Activated gamma-delta T cell treated with Interleukin-2 at 50 U/mL for 16 hours (primary cell): ENCODE measurements around the gene NXPE1.
"Not testable (repeated sequence)": the region's sequence is repeated elsewhere in the genome, so short reads cannot be mapped to it uniquely, and the experiment has no call there.

Source experiments
- DNase-seq: peaks from one replicate; pipeline ENCODE4 v3.0.0-alpha.2; 2020

The NXPE1 gene

DNA sequence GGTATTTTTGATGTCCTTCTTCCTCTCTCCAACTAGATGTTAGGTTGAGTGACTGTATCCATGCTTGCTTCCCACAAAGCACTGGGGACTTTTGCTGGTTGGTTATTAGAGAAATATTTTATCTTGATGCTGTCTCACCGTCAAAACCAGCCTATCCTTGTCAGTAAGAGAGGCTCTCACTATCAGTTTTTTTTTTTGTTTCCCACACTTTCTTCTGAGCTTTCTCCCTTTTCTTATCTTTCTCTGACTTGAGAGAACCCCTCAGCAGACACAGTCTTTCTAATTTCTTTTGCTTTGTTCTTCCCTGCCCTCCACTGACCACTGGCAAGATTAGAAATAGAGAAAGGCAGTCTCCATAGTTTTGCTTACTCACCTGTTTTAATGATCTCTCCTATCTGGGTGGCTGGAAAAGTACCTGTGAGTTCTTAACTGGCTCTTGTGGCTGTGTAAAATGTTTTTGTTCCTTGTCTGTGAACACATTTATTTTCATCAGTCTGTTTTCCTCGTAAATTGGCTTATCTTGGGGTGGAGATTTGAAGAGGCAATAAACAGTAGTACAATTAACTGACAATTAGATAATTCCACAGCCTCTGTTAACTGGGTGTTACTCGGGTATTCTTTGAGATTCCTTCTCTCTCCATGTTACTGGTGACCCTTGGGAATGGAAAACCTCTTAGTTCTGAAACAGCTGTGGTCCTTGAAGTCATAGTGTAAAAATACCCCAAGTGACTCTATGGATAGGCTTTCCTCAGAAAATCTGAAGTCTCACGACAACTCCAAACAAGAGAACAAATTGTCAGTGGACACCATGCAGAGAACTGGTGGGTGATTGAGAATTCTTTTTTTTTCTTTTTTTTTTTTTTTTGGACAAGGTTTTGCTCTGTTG is at the start of gene NXPE1:
TSS of gene NXPE1 (minus strand) at position 457 of the 886 bp plus-strand sequence. CDS start 8,680 bp downstream, outside the sequence.
- DNase-seq, result no peak

- DNase-seq, result no peak
These were observed 49.7 kb upstream of the NXPE1 start for GRCh38 chr11:114609429-114609828.

DNA sequence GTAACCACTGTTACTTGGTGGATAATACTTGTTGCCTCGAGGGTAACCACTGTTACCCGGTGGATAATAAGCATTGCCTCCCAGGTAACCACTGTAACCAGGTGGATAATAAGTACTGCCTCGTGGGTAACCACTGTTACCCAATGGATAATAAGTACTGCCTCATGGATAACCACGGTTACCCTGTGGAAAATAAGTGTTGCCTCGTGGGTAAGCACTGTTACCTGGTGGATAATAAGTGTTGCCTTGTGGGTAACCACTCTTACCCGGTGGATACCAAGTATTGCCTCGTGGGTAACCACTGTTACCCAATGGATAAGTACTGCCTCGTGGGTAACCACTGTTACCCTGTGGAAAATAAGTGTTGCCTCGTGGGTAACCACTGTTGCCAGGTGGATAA is 48.9 kb upstream of the NXPE1 start:
- not testable (repeated sequence) for DNase-seq

DNA sequence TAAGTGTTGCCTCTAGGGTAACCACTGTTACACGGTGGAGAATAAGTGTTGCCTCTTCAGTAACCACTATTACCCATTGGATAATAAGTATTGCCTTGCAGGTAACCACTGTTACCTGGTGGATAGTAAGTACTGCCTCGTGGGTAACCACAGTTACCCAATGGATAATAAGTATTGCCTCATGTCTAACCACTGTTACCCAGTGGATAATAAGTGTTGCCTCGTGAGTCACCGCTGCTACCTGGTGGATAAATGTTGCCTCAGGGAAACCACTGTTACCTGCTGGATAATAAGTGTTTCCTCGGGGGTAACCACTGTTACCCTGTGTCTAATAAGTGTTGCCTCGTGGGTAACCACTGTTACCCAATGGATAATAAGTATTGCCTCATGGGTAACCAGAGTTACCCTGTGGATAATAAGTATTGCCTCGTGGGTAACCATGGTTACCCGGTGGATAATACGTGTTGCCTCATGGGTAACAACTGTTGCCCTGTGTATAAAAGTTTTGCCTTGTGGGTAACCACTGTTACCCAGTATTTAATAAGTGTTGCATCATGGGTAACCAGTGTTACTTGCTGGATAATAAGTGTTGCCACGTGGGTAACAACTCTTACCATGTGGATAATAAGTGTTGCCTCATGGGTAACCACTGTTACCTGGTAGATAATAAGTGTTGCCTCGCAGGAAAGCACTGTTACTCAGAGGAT is 48.2 kb upstream of the NXPE1 start:
- no peak for DNase-seq

DNA sequence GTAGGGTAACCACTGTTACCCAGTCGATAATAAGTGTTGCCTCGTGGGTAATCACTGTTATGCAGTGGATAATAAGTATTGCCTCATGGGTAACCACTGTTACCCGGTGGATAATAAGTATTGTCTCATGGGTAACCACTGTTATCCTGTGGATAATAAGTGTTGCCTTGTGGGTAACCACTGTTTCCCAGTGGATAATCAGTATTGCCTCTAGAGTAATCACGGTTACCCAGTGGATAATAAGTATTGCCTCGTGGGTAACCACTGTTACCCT is 47.1 kb upstream of the NXPE1 start:
- DNase-seq, result not testable (repeated sequence)

DNA sequence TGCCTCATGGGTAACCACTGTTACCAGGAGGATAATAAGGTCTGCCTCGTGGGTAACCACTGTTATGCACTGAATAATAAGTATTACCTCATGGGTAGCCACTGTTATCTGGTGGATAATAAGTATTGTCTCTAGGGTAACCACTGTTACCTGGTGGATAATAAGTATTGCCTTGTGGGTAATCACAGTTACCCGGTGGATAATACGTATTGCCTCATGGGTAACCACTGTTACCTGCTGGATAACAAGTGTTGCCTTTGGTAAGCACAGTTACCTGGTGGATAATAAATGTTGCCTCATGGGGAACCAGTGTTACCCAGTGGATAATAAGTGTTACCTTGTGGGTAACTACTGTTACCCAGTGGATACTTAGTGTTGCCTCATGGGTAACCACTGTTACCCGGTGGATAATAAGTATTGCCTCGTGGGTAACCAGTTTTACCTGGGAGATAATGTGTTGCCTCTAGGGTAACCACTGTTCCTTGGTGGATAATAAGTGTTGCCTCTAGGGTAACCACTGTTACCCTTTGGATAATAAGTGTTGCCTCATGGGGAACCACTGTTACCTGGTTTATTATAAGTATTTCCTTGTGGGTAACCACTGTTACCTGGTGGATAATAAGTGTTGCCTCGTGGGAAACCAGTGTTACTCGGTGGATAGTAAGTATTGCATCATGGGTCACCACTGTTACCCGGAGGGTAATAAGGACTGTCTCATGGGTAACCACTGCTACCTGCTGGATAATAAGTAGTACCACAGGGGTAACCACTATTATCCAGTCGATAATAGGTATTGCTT is 46.5 kb upstream of the NXPE1 start:
- DNase-seq, result no peak

GRCh38 chr11:114605370-114605769 is 45.7 kb upstream of the NXPE1 start:
- no peak for DNase-seq

DNA sequence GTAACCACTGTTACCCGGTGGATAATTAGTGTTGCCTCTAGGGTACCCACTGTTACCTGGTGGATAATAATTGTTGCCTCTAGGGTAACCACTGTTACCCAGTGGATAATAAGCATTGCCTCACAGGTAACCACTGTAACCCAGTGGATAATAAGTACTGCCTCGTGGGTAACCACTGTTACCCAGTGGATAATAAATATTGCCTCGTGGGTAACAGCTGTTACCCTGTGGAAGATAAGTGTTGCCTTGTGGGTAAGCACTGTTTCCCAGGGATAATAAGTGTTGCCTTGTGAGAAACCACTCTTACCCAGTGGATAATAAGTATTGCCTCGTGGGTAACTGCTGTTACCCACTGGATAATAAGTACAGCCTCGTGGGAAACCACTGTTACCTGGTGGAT is 45.2 kb upstream of the NXPE1 start:
- DNase-seq, result no peak

DNA sequence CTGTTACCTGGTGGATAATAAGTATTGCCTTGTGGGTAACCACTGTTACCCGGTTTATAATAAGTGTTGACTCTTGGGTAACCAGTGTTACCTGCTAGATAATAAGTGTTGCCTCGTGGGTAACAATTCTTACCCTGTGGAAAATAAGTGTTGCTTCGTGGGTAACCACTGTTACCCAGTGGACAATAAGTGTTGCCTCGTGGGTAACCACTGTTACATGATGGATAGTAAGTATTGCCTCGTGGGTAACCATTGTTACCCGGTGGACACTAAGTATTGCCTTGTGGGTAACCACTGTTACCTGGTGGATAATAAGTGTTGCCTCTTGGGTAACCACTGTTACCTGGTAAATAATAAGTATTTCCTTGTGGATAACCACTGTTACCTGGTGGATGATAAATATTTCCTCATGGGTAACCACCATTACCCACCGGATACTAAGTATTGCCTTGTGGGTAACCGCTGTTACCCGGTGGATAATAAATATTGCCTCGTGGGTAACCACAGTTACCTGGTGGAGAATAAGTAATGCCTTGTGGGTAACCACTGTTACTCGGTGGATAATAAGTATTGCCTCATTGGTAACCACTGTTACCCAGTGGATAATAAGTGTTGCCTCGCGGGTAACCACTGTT is 44.6 kb upstream of the NXPE1 start:
- DNase-seq, result no peak

- DNase-seq, result not testable (repeated sequence)
These were observed 43.5 kb upstream of the NXPE1 start for GRCh38 chr11:114603151-114603550.

DNA sequence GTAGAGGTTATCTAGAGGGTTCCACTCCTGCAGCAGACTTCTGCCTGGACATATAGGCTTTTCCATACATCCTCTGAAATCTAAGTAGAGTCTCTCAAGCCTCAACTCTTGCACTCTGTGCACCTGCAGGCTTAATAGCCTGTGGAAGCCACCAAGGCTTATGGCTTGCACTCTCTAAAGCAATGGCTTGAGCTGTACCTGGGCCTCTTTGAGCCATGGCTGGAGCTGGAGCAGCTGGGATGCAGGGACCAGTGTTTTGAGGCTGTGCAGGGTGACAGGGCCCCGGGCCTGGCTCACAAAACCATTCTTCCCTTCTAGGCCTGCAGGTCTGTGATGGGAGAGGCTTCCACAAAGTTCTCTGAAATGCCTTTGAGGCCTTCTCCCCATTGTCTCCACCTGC is 38.8 kb upstream of the NXPE1 start:
- DNase-seq, result no peak

DNA sequence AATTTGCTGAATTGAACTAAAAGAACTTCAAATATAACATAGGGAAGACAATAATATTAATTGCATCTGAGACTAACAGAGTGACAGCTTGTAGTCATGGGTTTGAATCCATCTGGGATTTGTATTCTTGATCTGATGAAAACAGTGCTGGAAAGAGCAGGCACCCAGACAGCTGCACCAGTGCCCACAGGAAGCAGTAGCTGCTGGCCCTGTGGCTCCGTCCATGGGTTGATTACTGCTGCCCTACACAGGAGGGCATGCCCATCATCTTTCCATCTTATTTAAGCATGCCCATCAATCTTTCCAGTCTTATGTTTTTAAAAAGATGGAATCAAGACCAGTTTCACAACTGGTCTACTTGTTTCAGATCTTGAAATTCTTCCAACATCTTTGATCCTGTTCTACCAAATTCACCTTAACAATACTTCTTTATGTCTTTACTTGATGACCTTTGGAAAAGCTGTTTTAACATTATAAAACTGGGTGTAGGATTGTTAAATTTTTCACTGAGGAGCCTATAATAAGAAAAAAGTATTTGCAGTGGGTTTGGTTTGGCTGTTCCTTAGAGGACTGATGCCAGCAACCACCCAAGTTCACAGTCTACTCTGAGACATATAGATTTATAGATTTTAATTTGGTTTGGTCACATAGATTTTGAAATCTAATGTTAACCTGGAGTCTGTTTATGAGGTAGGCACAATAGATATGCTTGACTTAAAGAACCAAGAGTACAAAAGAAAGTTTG is 36.7 kb upstream of the NXPE1 start:
- no peak for DNase-seq

DNA sequence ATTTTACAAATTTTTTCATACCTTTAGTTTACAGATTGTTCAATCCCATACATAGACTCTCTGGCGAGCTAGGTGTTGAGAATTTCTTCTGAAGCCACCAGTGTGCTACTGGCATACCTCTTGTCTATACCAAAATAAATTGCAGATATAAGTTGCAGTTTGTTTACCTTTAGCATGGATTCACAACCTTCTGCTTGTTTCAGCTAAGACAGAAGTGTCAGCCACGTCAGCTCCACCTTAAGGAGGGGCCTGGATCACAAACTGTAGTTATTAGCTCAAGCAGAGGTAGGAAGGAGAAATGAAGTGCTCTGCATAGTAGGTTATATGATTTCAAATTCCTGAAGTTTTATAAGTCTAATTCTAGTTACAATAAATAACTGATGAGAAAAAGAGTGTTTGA is 35.9 kb upstream of the NXPE1 start, which contains the start of gene NXPE4:
TSS of gene NXPE4 (minus strand) at position 216 of the 400 bp plus-strand sequence. CDS start 1,027 bp downstream, outside the sequence.
- DNase-seq, result no peak

DNA sequence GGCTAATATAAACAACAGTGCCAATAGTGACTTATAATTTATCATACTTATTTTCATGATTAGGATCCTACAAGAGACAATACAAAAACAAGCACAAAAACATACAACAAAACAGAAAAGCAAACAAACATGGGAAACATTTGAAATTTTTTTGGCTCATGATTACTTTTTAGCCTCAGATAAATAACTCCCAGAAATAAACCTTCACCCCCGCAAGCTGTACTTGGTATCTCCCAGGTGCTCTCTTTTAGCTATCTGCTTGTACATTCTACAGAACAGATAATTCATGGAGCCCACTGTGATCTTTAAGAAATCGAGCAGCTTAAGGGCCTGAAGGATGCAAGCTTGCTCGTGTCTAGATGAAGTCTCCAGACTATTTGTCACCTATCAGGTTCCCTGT is 35.0 kb upstream of the NXPE1 start:
- no peak for DNase-seq

DNA sequence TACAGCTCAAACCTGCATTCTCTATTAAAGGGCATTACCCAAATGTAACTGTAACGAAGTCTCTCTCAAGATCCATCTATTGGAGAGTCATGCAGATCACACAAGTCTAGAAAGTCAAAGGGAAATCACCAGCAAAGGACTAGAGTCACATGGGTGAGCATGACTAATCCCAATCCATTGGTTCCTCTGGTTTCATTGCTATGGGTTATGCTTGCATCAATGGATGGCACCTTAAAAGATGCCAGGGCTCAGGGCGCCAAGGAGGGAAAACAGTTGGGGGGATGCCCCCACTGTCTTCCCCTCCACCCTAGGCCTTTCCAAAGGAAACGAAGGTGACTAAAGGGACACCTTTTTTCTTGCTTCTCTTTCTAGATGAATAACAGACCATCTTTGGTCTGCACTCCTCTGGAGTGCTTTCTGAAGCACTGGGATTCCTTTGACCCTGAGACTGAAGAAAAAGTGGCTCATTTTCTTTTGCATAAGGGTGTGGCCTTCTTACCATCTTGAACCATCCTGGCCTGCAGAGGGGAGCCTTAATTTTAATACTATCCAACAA is 27.8 kb upstream of the NXPE1 start:
- DNase-seq, result no peak

DNA sequence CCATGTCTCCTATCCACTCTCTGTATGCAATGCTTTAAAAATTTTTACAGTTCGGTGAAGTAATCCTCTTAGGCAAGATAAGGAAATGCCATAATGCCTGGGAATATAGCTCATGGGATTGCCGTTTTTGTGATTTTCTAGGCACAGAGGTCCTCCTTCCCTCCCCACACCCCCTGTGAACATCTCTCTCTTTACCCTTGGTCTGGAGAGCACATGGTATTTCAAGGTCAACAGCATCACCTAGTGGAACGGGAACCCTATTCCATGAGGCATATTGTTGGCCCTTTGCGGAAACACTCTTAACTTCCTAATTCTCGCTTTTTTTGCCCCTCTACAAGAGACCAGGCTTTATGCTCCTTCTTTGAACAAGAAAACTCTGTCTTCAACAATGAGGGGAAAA is 27.1 kb upstream of the NXPE1 start:
- DNase-seq, result no peak

DNA sequence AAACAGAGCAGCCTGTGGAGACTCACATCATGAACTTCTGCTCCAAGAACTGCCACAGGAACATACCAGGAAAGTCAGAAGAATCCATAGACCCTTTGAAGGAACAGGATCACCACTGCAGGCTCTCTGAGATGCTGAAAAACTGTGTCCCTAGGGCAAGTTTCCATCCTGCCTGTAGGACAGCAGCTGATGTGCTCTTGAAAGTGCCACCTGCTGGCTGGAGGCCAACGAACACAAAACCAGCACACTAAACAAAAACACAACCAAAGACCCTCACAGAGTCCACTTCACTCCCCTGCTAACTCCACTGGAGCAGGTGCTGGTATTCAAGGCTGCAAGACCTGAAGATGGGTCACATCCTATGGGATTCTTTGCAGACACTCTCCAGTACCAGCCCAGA is 12.0 kb upstream of the NXPE1 start:
- no peak for DNase-seq

- DNase-seq, result no peak
These were observed 10.1 kb upstream of the NXPE1 start for GRCh38 chr11:114569801-114570200.

- no peak for DNase-seq
These were observed 6.6 kb upstream of the NXPE1 start for GRCh38 chr11:114566276-114566675.

- DNase-seq, result no peak
These were observed 5.2 kb upstream of the NXPE1 start for GRCh38 chr11:114564831-114565230.

- no peak for DNase-seq
These were observed 3.4 kb upstream of the NXPE1 start for GRCh38 chr11:114563077-114563476.
